HUDEP-2 (cell line): ENCODE data around the gene TATDN3.
"Not testable (repeated sequence)": the region's sequence is repeated elsewhere in the genome, so short reads cannot be mapped to it uniquely, and the experiment has no call there.

Source experiments
- DNase-seq, 76 experiments: peaks; one replicate each; lab custom pipeline; 2025; ENCODE audit not compliant: unreplicated experiment in 76 of 76; lab: John Stamatoyannopoulos, UW

Gene TATDN3

DNA sequence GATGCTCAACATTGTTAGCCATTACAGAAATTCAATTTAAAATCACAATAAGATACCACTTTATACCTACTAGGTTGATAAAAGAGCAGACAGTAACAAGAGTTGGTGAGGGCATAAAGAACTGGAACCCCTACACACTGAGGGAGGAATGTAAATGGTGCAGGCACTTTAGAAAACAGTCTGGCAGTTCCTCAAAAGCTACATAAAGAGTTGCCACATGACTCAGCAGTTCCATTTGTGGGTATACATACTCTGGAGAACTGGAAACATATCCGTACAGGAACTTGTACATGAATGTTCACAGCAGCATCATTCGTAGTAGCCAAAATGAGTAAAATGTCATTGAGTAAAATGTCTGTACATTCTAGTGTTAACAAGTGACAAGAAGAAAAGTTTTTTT, 17.1 kb upstream of the TATDN3 start:
- DNase-seq, result peak in 17 of 76 experiments; percentile 6 to 43 (median 22)

DNA sequence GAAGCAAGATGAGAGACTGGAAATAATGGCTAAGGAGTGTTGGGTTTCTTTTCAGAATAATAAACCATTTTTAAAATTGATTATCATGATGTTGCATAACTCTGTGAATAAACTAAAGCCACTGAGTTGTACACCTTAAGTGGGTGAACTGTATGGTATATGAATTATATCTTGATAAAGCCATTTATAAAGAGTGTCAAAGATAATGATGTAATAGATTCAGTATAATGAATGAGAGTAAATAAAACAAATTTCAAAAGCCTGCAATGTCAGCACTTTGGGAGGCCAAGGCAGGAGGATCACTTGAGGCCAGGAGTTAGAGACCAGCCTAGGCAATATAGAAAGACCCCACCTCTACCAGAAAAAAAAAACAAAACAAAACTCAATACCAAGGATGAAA, 16.5 kb upstream of the TATDN3 start:
- DNase-seq, result no peak

DNA sequence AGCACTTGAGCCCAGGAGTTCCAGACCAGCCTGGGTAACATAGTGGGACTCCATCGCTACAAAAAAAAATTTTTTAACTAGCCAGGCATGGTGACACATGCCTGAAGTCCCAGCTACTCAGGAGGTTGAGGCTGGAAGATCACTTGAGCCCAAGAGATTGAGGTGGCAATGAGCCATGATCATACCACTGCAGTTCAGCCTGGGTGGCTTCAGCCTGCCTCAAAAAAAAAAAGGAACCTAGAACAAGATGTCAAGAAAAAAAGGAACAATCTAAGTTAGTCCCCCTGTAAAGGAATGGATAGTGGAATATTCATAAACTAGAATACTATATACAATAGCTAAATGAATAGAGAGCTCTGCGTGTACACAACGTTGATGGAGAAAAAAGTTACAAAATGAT, 14.5 kb upstream of the TATDN3 start:
- DNase-seq, result peak in 1 of 76 experiments; percentile 9

DNA sequence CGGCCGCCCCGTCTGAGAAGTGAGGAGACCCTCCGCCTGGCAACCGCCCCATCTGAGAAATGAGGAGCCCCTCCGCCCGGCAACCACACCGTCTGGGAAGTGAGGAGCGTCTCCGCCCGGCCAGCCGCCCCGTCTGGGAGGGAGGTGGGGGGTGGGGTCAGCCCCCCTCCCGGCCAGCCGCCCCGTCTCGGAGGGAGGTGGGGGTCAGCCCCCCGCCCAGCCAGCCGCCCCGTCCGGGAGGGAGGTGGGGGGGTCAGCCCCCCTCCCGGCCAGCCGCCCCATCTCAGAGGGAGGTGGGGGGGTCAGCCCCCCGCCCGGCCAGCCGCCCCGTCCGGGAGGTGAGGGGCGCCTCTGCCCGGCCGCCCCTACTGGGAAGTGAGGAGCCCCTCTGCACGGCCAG, 12.6 kb upstream of the TATDN3 start:
- not testable (repeated sequence) for DNase-seq

DNA sequence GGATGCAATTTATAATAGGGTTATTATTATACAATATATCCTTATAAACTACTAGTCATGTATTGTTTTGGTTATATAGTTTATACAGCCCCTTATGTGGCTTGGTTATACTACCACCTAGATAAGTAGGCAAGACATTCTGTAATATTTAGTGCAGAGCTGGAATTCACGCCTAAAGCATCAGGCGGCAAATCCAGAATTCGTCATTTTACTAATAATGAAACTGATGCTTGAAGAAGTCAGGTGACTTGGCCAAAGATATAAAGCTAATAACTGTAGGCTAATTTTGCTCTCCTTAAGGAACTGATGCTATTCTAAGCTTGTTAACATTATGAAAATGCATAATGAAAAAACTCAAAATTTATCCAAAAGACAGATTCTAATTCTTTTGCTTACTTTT, 10.9 kb upstream of the TATDN3 start:
- DNase-seq, result no peak

DNA sequence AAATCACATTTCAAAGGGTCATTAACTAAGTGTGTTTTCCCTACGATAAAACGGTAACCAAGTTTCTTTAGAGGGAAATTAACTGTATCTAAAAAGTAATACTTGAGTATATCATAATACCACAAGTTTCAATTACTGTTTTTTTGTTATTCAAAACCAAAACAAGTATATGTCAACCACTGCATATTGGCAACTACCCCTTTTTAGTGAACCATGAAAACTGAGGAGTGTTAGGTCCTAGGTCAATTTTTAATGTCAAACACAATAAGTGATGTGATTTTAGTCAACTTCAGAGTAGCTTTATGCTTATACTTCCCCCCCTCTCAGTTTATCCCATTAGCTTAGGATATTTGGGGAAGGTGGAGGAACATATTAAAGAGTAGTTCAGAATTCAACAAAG, 10.5 kb upstream of the TATDN3 start:
- DNase-seq, result no peak

DNA sequence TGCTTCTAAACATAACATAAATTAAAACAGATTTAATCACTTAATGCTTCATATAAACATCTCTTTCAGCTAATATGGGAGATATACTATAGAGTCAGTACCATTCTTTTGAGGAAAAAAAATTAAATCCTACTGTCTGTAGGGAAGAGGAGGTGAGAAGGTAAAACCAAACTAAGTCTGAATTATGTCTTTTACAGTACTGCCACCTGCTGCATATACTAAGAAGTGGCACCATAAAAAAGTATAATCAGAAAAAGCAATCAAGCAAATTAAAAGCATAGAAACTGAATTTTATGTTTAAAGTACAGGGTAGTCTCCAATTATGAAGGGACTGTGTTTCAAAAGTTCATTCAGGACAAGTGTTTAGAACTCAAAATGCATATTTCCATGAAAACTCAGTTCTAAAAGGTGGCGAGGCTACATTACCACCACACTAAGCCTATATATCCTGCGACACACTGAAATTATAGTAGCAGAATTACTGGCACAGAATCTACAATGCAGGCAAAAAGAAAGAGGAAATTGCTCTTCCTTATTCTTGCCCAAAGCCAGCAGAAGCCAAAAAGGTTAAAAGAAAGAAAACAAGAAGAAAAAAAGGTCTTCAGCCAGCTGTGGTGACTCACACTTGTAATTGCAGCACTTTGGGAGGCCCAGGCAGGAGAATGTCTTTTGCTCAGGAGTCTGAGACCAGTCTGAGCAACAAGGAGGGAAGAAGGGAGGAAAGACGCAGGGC, 9.1 kb upstream of the TATDN3 start:
- peak in 3 of 76 experiments; percentile 4 to 7 (median 5) for DNase-seq

DNA sequence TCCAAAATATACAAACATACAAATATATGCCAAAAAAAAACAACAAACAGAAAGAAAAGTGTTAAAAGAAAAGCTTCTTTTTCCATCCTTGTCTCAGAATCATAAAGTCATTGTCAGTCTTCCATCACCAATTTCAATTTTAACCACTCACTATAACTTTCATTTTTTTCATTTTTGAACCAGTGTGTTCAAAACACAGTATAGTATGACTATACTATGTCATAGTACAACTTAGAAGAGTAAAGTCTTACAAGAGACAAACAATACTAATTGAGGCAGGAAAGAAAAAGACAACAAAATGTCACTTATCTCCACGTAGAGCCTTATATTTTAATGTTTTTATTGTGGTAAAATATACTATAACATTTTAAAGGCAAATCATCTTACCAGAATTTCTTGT, 7.7 kb upstream of the TATDN3 start:
- DNase-seq, result no peak

DNA sequence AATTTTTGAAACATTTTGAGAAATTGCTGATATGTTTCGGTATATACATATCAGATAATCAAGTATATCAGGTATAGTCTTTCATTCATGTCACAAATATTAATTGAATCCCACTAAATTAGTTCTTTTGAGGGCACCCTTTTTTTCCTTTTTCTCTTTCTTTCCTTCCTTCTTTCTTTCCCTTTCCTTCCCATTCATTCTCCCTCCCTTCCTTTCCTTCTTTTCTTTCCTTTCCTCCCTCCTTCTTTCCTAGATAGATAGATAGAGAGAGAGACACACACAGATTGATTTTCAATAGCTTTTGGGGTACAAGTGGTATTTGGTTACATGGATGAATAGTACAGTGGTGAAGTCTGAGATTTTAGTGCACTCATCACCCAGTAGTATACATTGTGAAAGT, 5.8 kb upstream of the TATDN3 start:
- no peak for DNase-seq

DNA sequence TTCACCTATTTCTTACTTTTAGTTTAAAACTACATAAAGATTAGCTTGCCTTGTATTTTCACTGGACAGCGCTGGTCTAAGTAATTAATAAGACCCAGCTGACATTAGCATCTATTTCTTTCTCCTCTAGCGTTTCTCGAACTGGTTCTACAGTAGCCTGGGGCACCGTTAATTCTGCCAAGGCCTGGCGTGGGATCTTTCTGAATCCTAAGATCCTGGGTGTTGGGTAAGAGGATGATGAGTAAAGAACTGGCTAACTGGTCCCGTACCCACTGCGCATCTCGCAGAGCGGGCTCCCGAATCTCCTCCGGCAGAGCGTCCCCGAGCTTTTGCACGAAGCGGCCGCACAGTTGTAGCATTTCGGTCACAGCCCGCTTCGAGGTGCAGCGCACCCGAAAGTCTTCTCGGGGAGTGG, 426 bp upstream of the TATDN3 start:
- peak in 22 of 76 experiments; percentile 33 to 75 (median 56) for DNase-seq

DNA sequence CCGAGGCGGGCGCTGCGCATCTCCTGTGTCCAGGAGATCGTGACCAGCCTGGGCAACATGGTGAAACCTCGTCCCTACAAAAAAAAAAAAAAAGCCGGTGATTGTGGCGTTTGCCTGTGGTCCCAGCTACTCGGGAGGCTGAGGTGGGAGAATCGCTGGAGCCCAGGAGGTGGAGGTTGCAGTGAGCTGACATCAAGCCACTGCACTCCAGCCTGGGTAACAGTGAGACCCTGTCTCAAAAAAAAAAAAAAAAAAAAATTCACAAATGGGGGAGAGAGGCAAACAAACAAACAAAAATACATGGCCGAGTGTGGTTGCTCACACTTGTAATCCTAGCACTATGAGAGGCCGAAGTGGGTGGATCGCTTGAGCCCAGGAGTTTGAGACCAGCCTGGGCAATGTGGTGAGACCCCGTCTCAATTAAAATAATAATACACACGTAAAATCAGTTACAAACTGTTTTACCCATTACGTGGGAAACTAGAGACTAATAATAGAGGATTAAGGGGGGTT, 758 bp downstream of the TATDN3 start:
- DNase-seq, result no peak

DNA sequence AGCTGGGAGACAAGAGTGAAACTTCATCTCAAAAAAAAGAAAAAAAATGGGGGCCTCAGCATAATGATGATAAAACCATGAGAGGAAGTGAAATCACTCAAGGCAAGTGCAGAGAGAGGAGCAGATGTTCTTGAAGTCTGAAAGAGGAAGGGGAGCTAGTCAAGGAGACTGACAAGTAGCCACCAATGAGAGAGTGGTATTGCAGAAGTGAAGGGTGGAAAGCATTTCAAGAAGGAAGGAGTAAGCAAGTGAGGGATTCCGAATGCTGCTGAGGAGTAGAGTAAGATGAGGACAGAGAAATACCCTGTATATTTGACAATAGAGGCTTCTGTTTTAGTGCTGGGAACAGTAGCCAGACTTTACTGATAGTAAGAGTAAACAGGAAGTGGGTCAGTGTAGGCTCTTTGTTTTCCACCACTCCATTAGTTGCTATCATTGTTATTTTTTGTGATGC, 2.9 kb downstream of the TATDN3 start:
- no peak for DNase-seq

DNA sequence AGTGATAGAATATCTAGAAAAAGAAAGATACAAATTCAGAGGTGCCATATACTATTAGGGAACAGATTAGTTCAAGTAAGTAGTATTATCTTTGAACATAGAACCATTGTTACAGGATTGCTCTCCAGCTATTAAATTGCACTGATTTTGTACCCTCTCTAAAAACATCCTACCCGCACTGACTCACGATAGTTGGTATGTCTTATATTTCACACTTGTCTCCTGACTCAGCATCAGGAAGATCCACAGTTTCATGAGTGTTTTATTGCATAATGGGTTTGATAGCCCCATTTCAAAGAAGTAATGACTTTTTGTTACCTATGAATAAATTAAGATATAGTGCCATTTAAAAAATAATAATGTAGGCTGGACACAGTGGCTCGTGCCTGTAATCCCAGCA, 6.0 kb downstream of the TATDN3 start:
- DNase-seq, result no peak

DNA sequence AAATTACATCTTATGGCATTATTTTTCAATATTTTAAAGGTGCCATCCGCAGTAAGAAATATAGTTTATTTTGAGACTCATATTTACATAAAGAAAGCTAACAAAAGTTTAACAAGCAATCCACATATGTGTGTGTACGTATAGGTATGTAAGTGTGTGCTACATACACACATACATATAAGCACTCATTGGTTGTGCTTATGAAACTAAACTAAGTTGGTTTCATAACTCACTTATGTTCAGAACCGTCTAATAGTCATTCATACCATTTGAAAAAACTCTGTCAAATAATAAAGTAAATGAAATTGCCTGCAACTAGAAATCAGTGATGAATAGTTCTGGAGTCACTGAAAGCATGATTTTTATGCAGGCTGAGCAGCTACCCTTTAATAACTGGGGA, 14.1 kb downstream of the TATDN3 start:
- DNase-seq, result no peak

DNA sequence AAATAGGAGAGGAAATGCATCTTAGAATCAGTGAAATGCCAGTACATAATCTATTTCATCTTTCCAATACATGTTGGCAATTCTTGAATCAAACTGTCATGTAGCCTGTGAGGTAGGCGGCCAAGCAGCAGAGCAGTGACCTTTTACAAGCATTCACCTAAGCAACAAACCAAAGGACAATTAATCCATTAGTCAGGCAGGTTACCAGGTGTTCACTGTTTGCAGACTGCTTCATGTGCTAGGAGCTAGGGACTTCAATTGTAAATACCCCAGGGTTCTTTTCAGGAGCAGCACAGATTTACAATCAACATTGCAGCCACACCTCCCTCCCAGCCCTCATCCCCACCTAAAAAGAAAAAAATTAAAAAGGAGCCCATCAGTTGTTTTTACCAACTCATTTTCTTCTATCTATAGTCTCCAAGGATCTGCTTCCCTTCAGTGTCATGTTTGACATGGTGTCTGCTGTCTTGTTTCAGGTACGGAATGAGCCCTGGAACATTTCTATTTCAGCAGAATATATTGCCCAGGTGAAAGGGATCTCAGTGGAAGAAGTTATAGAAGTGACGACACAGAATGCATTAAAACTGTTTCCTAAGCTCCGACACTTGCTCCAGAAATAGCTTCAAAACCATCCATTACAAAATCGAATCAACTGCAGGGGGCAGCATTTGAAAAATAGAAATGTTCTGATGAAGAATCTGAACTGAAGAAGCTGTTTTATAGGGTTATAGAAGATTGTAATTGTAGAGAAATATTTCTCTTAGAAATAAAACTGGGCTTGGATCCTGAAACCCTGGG, 23.0 kb downstream of the TATDN3 start:
- DNase-seq, result peak in 5 of 76 experiments; percentile 6 to 13 (median 7)

DNA sequence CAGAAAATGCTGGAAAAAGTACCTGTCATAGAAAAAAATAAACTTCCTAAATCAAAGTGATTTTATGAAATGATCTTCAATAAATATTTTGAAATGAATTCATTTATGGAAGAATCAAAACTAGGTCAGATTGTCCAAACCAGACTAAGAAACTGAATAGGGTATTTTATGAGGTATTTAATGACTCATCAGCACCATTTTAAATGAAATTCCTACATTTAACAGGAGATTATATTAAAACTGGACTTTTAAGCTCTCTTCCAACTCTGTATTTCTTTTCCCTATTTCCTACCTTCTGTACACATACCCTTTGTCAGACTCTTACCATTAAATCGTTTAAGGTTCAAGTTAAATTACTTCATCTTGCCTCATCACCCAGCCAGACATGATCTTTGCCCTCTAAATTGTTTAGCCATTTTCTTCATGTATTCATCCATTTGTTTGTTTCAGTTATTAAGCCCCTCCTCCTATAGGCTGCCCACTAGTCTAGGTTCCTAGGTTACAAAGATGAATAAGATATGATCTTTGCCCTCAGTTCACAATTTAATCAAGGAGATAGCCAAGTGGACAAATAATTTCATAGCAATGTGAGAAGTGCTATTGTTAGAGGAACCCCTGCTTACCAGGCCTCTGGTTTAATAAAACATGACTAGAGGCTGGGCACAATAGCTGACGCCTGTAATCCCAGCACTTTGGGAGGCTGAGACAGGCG, 25.0 kb downstream of the TATDN3 start:
- DNase-seq, result no peak

DNA sequence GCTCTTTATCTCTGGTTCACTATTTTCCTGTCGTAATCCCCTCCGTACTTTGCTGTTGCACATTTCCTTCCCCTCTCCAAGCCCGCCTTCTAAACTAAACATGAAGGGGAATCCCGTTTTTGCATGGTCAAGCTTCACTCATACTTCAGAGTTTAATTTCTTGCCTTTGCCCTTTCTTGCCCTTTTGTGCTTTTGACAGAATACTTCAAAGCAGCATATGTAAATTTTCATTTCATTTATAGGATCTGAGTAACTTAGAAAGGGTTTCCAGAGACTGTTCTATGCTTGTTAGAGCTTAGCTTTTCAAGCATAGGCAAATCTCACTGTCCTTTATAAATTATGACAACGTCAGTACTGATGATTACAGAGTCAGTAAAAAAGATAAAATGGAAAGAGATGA, 28.0 kb downstream of the TATDN3 start:
- DNase-seq, result no peak

DNA sequence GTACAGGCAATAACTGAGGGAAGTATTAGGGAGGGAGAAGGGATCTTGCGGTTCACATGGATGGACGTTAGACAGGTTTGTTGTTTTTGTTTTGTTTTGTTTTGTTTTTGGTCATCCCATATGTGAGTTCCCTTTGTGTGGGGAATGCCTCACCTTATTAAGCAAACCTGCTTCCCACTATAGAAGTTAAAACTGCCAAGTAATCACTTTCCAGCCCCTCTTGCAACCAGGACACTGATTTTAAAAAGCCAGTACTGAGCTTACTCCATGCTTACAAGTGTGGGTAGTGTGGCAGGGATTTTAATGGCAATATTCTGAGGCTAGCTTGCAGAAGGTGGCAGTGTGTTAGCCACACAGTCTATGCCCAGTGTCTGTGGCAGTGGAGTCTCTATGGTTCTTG, 29.3 kb downstream of the TATDN3 start:
- DNase-seq, result no peak

DNA sequence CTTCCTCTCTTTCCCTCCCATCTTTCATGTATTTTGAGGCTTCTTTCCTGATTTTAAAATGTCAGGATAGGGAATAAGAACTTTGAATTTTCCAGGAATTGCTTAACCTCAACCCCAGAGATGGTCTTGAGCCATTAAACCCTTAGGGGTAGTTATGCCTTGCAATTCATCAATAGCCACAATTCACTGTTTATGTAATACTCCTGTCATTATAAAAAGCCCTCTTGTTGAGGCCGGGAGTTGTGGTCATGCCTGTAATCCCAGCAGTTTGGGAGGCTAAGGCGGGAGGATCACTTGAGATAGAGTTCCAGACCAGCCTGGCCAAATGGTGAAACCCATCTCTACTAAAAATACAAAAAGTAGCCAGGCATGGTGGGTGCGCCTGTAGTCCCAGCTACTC, 31.3 kb downstream of the TATDN3 start:
- no peak for DNase-seq

DNA sequence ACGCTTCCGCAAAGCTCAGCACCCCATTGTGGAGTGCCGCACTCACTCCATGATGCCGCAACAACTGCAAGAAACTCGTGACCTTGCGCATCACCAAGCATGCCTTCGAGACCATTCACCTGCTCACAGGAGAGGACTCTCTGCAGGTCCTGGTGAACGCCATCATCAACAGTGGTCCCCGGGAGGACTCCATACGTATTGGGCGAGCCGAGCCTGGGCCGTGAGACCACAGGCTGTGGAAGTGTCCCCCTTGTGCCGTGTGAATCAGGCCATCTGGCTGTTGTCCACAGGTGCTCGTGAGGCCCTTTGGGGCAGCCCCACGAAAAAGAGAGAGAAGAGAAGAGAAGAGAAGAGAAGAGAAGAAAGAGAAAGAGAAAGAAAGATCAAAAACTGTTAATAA, 32.5 kb downstream of the TATDN3 start:
- no peak for DNase-seq

DNA sequence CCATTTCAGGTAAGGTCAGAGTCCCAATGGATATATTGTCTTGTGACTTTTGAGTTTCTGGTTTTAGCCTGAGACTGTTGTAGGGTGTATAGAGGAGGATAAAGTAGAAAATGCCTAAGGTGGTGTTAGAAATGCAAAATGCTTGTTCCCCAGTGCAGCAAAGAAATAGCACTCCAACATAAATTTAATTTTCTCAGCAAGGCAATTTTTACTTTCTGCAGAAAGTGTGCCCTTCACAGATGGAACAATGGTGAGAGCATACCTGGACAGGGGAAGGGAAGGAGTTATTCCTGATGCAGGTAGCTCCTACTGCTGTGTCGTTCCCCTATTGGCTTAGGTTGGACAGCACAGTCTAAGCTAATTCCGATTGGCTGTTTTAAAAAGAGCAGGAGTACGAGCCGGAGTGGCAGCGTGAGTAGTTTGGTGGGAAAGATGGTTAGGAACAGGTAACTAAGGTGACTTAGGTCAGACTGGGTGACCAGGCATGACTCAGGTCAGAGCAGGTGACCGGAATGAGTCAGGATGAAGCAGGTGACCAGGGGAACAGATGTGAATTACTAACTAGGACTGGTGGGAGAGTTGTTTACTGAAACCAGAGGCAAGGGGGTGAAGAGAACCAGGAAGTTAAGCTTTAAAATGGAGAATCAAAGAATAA, 34.2 kb downstream of the TATDN3 start:
- DNase-seq, result no peak
